ENCODE results near the gene ABCC6. TPM values are rescaled to one million over a fixed set of nuclear protein-coding genes. Genes with fewer than 3 reads are reported as not detected.
"Not testable (repeated sequence)": the region's sequence is repeated elsewhere in the genome, so short reads cannot be mapped to it uniquely, and the experiment has no call there.

Gene ABCC6
- total RNA-seq, 2 donors from 2014 or later, result 0.38 to 0.74 TPM

- DNase-seq (ENCODE audit: low spot score), result no peak
- intact Hi-C loops (cut with DNase I), result no loop called here
Measured at GRCh38 chr16:16105646-16106045, 117.6 kb downstream of the ABCC6 start.

GRCh38 chr16:16104804-16105141 lies 118.5 kb downstream of the ABCC6 start:
- intact Hi-C loops (cut with DNase I); DNase-seq (ENCODE audit: low spot score): not testable (repeated sequence)

- DNase-seq (ENCODE audit: low spot score); intact Hi-C loops (cut with DNase I): not testable (repeated sequence)
Measured at GRCh38 chr16:16104132-16104803, 119.0 kb downstream of the ABCC6 start.

DNA sequence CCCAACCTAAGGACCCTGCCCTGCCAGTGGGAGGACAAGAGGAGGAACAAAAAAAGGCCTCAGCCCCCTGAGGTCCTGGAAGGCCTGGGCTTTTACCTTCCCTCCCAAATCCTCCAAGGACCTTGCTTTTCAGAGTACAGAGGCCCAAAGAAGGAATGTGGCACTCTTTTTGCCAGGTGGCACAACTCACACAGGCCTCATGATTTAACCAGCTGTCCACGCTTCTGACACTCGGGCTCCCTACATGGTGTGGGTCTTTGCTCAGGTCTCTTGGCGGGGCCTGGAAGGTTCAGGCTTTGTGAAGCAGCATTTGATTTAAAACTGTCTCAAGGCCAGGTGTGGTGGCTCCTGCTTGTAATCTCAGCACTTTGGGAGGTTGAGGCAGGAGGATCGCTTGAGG lies 120.6 kb downstream of the ABCC6 start:
- intact Hi-C loops (cut with DNase I), result no loop called here
- no peak for DNase-seq (ENCODE audit: low spot score)

- intact Hi-C loops (cut with DNase I), result no loop called here
- no peak for DNase-seq (ENCODE audit: low spot score)
Measured at GRCh38 chr16:16101585-16101984, 121.7 kb downstream of the ABCC6 start.

GRCh38 chr16:16100631-16101030 lies 122.7 kb downstream of the ABCC6 start:
- intact Hi-C loops (cut with DNase I), result loop anchor here in 1 of 2 donors (1.0 kb wide), 1 partner anchor 35 kb away; no protein-coding TSS in a partner anchor

GRCh38 chr16:16099320-16099719 lies 124.0 kb downstream of the ABCC6 start:
- DNase-seq (ENCODE audit: low spot score), result no peak
- intact Hi-C loops (cut with DNase I), result loop anchor here in 1 of 2 donors (2.0 kb wide), 1 partner anchor 21 kb away; no protein-coding TSS in a partner anchor

More at GRCh38 chr16:16100631-16101030, 122.7 kb downstream of the ABCC6 start:
- DNase-seq (ENCODE audit: low spot score), result no peak

Other genes starting within 250 kb of the ABCC6 start
- 10 to 100 TPM; 21.7 to 43.1 TPM for gene NOMO3, start 9.0 kb upstream of the ABCC6 start, total RNA-seq
- gene NPIPA7, start 155.6 kb upstream of the ABCC6 start, total RNA-seq, result 10 to 100 TPM in 1 of 2 donors, 1 to 10 TPM in 1; 4.5 to 15.9 TPM

Data from posterior vena cava (tissue), 2 donors.